Activated CD8-positive, alpha-beta T cell treated with anti-CD3 and anti-CD28 coated beads for 36 hours (primary cell): Measurements from ENCODE around the gene ZCCHC4. TPM values are rescaled to one million over a fixed set of nuclear protein-coding genes. Genes with fewer than 3 reads are reported as not detected.

Experiments used
- ATAC-seq: fragments of 200-7000 bp; cut with Tn5 transposase; one replicate; pipeline ENCODE4 v1.10.0; 2021; ENCODE audit warnings: mild to moderate bottlenecking, moderate library complexity
- CTCF ChIA-PET: fragments of 350-600 bp; sonication (Branson Sonifier 250); formaldehyde crosslinking; loops from one replicate; lab custom pipeline; 2021; ENCODE audit warnings: antibody characterized with exemption; lab: Charles Lee
- POLR2A ChIA-PET: fragments of 350-600 bp; sonication (Branson Sonifier 250); formaldehyde crosslinking; loops from one replicate; lab custom pipeline; 2021; ENCODE audit warnings: antibody characterized with exemption; lab: Charles Lee
- DNase-seq: peaks from one replicate; pipeline ENCODE4 v3.0.0-alpha.2; 2020
- H3K27ac Mint-ChIP-seq: one replicate; pipeline ENCODE4 v1.8.0; 2021; ENCODE audit warnings: mild to moderate bottlenecking, mixed read lengths
- H3K27me3 Mint-ChIP-seq: one replicate; pipeline ENCODE4 v1.8.0; 2021; ENCODE audit warnings: mixed read lengths
- H3K36me3 Mint-ChIP-seq: one replicate; pipeline ENCODE4 v1.8.0; 2021; ENCODE audit warnings: low read depth, mixed read lengths
- H3K4me1 Mint-ChIP-seq: one replicate; pipeline ENCODE4 v1.8.0; 2021; ENCODE audit warnings: low read depth, mixed read lengths
- H3K4me3 Mint-ChIP-seq: one replicate; pipeline ENCODE4 v1.8.0; 2021; ENCODE audit warnings: mild to moderate bottlenecking, moderate library complexity, mixed read lengths
- H3K9me3 Mint-ChIP-seq: one replicate; pipeline ENCODE4 v1.8.0; 2021; ENCODE audit warnings: mixed read lengths
- intact Hi-C: fragments of 100-400 bp; cut with micrococcal nuclease; formaldehyde crosslinking; loops from one replicate; pipeline ENCODE4 v1.10.0; 2022
- total RNA-seq, 2 experiments: library from RNA; stranded (reverse); gene quantifications; one replicate each; pipeline ENCODE4 v1.2.3, GENCODE V29; 2021
- TF ChIP-seq, protein P1 (sequence below): fragments of 200-600 bp; IDR thresholded peaks from one replicate; pipeline ENCODE4 v1.8.0; 2022; ENCODE audit warnings: antibody characterized with exemption, mild to moderate bottlenecking

The ZCCHC4 gene
- total RNA-seq, 2 experiments from 2014 or later = 12.0 to 12.8 TPM

DNA sequence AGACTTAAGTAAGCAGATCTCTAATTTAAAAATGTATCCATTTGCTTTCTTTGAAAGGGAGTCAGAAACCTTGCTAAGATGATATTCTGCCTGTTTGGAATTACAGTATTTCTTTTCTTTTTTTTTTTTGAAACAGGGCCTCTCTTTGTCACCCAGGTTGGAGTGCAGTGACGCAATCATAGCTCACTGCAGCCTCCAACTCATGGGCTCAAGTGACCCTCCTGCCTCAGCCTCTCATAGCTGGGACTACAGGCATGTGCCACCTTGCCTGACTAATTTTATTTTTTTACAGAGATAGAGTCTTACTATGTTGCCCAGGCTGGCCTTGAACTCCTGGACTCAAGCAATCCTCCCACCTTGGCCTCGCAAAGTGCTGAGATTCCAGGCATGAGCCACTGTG lies 104.4 kb downstream of the ZCCHC4 start:
- intact Hi-C loops = no loop called here
- Mint-ChIP-seq H3K27me3 (no peaks in the 10 kb centered on the region), H3K9me3 (no peaks in the 10 kb centered on the region), H3K4me3 (no peak overlapping the region), H3K36me3 (peaks cover 25% of the 10 kb centered on the region), H3K27ac (no peak overlapping the region), H3K4me1 (no peaks in the 10 kb centered on the region)
- POLR2A ChIA-PET = no interaction called here
- CTCF ChIA-PET = interaction anchor here (1.1 kb wide), 1 partner anchor 22 kb away, joined by 6 read pairs; no protein-coding TSS in a partner anchor
- ATAC-seq (no peak), DNase-seq (no peak)
- TF ChIP-seq, protein P1, sequence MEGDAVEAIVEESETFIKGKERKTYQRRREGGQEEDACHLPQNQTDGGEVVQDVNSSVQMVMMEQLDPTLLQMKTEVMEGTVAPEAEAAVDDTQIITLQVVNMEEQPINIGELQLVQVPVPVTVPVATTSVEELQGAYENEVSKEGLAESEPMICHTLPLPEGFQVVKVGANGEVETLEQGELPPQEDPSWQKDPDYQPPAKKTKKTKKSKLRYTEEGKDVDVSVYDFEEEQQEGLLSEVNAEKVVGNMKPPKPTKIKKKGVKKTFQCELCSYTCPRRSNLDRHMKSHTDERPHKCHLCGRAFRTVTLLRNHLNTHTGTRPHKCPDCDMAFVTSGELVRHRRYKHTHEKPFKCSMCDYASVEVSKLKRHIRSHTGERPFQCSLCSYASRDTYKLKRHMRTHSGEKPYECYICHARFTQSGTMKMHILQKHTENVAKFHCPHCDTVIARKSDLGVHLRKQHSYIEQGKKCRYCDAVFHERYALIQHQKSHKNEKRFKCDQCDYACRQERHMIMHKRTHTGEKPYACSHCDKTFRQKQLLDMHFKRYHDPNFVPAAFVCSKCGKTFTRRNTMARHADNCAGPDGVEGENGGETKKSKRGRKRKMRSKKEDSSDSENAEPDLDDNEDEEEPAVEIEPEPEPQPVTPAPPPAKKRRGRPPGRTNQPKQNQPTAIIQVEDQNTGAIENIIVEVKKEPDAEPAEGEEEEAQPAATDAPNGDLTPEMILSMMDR = no peak

Other genes with a start within 250 kb of the ZCCHC4 start
- gene SEPSECS, start 152.3 kb upstream of the ZCCHC4 start, total RNA-seq = 10 to 100 TPM; 13.9 to 15.2 TPM
- 10 to 100 TPM; 38.6 TPM for gene PI4K2B, start 78.7 kb upstream of the ZCCHC4 start, total RNA-seq
- 10 to 100 TPM; 29.2 to 31.4 TPM for gene ANAPC4, start 64.5 kb downstream of the ZCCHC4 start, total RNA-seq